ENCODE data around the gene ITPR1.

ITPR1 gene

DNA sequence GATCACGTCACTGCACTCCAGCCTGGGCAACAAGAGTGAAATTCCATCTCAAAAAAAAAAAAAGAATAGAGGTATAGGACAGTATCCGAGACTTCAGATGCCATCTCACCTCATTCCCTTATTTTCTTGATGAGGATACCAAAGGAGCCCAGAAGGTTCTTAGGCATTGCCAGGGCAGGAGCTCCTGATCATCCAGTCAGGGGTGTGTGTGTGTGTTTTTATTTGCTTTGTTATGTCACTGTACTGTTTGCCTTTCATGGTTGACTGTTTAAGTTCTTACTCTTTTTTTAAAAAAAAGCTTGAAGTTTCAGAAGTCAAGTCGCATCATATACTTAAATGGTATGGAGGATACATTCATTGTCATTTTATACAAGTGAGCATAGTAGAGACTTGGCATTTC lies 346.1 kb downstream of the ITPR1 start:
- FAIRE-seq: no peak

DNA sequence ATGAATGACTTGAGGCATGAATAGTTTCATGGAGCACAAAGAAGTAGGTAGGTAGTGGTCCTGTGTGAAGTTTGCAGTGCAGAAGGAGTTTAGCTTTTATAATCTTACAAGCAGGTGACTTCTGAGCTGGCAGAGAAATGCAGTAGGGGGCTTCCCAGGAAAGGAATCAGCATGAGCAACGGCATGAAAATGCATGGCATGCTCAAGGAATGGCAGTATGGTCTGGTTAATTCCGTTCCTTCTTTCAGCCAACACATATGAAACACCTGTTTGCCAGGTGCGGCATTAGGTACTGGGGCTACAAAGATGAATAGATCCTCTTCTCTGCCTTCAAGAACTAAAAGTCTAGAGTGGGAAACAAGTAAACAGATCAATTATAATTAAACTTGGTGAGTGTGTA lies 348.1 kb downstream of the ITPR1 start:
- no peak for FAIRE-seq

DNA sequence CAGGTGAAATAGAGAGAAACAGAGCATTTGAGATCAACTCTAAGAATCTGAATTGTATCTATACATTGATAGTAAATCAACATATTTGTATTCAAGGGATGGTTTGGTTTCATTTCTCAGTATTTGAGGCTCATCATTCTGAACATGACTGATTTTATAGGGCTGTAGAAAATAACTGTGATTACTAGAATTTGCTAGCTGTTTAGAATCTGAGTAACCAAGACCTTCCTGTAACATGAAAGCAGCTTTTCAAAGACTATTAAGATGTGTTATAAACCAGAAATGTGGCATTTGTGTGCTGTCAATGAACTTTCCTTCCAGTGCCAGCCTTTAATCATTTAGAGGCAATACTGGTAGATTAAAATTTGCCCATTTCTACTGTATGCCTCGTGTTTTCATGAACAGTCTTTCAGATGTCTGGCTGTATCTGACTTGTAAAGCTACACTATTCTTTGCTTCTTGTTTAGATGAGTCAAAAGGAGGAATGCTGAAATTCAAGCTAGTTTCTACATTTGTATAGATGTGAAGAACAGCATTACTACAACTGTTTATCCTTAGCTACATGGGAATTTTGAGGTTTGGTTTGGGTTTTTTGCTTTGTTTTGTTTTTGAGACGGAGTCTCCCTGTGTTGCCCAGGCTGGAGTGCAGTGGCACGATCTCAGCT lies 348.8 kb downstream of the ITPR1 start:
- no peak for FAIRE-seq

DNA sequence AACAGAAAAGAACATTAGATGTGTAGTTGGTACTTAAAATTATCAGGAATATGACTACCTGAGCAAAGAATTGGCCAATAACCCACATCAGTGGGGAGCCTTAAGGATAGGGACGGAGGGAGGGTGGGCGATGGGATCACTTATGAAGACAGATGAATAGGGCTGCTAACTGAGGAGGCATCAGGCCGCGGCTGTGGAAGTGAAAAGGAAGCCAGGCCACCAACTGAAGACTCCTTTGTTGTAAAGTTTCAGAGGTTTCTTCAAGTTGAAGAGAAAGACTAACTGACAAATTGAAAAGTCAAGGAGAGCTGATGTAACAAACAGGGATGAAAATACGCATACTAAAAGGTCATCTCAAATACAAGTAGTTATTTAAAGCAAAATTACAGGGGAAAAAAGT lies 350.5 kb downstream of the ITPR1 start:
- FAIRE-seq: no peak

DNA sequence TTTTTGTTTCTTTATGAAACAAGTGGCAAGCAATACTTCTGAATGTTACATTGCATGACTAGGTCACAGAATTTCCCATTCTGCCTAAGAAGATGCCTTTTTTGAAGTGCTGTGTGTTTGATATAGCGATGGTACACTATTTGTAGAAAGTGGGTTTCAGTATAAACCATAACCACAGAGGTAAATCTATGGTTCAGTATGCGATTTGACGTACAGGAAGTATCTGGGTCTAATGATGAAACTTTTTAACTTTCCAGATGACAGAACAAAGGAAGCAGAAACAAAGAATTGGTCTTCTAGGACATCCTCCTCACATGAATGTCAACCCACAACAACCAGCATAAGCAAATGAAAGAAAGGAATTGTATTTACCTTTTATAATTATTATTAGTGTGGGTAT lies 352.7 kb downstream of the ITPR1 start:
- no peak for FAIRE-seq

DNA sequence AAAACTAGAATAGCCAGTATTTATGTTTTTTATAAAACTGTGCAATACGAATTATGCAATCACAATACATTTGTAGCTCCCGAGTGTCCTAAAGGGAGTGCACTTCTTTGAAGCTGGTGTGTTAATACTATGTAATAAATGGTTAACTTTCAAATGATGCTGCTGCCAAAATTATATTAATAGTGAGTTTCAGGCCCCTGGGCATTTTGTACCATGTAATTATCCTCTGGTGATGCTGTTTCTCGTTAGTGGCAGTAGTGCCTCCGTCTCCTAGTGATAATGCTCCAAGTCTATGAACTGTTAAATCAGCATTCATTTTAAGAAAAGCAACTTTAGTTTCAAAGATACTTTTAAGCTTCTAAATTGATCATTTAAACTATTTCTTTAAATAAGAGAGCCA lies 353.4 kb downstream of the ITPR1 start:
- FAIRE-seq: no peak

DNA sequence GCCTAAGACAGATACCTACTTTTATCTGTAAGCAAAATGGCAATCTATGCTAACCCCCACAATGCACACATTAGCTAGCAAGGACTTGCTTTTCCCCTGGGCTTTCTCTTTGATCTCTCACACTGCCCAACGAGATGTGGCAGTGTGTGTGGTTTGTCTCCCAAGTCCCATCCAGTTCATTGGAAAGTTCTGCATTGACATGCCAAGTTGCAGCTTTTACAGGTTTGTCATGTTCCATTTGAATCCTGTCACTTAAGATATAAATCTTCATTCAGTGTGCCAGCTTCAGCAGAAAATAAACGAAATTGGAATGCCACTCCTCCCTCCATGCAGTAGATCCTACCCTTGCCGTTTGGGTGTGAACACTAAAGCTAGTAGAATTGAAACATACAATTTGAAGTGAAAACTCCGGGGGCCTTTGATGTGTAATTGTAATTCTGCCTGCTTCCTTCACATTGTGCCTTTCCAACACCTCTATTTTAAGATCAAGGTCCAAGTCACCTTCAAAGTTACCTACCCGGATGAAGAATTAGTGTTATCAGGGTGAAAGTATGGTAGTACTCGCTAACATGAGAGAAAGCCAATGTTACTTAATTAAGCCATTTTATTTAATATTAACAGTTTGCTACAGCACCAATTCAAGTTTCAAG lies 355.2 kb downstream of the ITPR1 start:
- FAIRE-seq: no peak

DNA sequence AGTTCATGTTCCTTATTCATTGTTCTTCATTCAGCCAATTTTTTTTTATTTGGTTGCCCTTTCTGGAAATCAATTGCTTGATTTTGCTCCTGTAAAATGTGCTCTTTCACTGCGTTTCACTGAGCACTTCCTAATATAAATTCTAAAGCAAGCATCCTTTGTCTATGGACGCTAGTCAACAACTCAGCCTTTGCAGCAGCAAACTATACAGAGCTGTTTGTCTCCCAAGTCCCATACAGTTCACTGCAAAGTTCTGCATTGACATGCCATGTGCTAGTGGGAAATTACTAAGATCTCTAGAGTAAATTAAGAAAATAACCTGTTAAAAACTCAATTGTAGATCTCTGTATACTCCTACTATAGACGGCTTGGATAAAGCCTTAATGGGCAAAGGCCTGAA lies 356.0 kb downstream of the ITPR1 start:
- FAIRE-seq: no peak

DNA sequence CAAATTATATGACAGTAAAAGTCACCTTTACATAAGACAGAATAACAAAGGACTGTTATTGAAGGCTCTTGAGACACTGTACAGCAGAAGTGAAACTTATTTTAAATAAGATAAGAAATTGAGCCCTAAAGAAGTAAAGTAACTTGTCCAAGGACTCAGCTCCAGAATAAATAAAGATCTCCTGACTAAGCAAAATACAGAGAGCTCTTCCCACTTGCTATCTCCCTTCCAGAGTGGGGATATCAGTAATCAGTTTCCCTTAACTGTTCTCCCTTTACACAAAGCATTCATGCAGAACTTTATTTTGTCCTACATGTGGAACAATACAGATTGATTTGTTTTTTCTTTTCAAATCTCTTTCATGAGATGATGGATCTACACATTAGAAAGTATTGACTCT lies 356.6 kb downstream of the ITPR1 start:
- no peak for FAIRE-seq

DNA sequence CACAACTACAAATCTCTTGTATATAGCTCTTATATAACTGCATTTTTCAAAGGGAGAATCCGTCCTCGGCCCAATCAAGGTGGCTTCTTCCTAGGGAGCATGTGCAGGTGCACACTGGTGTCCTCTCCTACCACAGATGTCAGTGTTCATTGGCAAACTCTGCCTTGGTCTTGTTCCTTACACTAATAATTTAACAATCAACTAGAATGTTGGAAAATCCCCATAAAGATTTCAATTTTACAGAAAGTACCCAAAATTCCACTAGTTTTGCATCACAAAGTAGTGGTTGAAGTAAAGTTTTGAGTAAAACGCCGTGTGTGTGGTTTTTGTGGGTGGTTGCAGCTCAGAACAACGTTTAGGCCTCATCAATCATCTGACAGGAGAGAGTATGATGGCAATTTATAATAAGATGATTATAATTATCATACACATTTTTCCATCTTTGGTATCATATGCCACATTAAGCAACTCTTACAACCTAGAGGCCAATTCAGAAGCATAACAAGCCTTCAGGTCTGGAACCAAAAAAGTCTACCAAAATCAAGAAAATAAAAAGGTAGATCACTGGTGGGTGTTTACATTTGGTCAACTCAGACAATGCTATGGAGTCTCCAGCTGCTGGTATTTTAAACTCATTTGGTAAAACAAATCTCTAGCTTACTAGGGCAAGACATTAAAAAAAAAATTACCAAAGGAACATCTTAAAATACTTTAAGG lies 357.2 kb downstream of the ITPR1 start:
- FAIRE-seq: no peak

DNA sequence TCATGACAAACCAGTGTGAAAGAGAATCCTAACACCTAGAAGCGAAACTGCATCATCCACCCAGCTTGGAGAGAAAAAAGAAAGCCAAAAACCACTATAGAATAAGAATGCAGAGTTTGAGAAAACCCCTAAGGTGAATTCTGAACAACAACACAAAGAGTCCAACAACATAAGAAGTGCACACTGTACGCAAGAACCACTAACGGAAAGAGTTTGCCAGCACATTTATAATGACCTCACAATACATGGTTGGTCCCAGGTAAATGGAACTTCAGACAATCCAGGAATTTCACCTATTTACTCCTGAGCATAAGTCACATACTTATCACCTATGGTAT lies 357.7 kb downstream of the ITPR1 start:
- FAIRE-seq: no peak

DNA sequence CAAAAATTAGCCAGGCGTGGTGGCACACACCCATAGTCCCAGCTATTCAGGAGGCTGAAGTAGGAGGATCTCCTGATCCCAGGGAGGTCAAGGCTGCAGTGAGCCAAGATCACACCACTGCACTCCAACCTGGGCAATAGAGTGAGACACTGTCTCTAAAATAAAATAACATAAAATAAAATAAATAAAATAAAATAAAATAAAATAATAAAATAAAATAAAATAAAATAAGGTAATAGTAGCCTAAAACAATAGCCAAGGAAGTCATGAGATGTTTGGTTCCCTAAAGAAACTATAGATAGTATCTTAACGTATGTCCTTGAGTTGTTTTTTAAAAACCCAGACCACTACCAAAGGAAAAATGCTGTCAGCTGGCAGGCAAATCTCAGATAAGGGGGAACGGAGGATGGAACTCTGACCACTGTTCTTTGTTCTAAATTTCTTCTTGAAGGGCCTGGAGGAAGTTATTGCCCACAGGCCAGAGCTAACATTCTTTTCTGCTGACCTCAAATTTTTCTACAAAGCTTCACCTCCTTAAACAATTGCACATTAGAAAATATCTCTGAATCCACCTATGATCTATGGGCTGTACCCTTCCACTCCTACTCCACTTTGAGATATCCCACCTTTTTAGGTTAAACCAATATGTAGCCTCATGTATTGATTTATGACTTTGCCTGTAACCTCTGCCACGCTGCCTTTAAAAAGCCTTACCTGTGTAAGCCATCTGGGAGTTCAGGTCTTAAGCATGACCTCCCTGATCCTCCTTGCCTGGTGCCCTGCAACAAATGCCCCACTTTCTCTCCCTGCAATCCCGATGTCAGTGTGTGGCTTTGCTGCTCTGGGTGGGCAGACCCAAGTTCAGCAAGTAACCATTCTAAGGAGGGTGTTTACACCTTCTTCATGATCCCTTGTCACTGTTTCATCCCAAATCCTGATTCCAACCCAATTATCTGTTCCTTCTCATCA lies 359.9 kb downstream of the ITPR1 start:
- no peak for FAIRE-seq

DNA sequence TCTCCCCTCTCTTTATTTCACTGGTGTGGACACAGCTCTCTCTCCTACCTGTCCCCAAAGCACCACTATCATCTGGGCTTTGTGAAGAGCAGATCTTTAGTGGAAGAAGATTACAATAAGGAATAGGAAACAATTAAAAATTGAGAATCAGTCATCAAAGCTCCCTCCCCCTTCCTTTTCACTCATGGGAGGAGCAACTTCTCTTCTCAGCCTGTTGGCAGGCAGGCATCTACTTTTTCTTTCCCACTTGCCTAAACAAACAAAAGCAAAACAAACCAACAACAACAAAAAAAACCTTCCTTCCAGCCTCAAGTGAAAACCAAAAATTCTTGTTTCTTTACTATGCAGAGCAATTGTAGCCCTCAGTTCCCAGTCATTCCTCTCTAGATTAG lies 360.6 kb downstream of the ITPR1 start:
- FAIRE-seq: no peak

DNA sequence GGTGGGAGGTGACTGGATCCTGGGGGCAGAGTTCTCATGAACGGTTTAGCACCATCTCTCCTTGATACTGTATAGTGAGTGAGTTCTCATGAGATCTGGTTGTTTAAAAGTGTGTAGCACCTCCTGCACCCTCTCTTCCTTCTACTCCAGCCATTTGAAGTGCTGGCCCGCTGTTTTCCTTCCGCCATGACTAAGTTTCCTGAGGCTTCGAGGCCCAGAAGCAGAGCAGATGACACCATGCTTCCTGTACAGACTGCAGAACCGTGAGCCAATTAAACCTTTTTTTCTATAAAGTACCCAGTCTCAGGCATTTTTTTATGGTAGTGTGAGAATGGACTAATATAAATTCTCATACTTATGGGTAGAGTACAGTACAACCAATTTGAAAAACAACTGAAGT lies 362.5 kb downstream of the ITPR1 start:
- no peak for FAIRE-seq

DNA sequence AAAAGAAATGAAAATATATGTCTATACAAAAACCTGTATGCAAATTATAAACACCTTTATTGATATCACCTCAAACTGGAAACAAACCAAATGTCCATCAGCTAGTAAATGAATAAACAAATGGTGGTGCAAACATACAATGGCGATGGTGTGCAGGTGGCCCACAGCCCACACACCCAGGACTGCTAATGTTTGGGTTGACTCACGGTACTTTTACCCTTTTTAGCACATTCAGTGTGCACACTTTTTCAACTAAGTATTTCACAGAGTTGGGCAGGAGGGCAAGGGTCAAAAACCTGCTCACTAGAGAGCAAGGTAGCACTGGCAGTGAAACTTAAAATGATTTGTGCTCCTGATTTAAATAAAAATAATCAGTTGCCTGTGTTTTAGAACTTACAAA lies 363.0 kb downstream of the ITPR1 start:
- no peak for FAIRE-seq

DNA sequence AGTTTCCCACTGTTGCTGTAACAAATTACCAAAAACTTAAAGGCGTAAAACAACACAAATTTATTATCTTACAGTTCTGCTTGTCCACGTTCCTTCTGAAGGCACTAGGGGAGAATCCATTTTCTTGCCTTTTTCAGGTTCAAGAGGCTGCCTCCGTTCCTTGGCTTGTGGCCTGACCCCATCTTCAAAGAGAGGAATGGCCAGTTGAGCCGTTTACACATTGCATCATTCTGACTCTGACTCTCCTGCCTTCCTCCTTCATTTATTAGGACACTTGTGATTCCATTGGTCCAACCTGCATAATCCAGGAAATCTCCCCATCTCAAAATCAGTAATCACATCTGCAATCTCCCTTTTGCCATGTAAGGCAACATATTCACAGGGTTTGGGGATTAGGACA lies 363.4 kb downstream of the ITPR1 start:
- FAIRE-seq: no peak

DNA sequence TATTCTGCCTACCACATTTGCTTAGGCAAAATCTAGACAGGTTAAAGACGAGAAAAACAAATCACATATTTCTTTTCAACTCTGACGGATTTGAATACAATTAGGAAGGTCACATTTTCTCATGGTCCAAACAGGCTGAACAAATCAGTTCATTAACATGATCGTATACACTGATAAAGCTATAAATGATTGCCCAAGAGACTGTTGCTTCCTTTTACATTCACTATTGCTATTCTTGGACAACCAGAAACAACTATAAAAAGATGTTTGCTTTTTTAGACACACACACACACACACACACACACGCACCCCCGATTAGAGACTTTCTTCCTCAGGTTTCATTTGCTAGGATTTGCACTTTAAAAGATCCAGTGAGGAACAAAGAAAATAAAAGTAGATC lies 363.8 kb downstream of the ITPR1 start:
- FAIRE-seq: no peak

DNA sequence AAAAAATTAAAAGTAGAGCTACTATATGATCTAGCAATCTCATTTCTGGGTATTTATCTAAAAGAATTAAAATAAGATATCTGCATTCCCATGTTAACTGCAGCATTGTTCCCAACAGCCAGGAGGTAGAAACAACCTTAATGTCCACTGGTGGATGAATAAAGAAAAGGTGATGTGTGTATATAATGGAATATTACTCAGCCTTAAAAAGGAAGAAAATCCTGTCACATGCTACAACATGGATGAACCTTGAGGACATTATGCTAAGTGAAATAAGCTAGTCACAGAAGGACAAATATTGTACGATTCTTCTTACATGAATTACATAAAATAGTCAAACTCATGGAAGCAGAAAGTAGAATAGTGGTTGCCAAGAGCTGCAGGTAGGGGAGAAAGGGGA lies 366.6 kb downstream of the ITPR1 start:
- FAIRE-seq: no peak

DNA sequence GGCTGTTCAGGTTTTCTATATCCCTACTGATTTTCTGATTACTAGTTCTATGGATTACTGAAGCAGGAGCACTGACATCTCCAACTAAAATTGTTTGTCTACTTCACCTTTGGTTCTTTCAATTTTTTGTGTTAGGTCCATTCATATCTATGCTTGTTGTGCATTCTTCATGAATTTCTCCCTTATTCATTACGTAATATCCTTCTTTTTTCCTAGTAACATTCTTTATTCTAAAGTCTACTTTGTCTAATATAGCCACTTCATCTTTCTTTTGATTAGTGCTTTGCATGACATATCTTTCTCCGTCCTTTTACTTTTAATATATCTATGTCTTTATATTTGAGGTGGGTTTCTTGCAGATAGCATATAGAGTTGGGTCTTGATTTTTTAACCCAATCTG lies 369.8 kb downstream of the ITPR1 start:
- FAIRE-seq: no peak

DNA sequence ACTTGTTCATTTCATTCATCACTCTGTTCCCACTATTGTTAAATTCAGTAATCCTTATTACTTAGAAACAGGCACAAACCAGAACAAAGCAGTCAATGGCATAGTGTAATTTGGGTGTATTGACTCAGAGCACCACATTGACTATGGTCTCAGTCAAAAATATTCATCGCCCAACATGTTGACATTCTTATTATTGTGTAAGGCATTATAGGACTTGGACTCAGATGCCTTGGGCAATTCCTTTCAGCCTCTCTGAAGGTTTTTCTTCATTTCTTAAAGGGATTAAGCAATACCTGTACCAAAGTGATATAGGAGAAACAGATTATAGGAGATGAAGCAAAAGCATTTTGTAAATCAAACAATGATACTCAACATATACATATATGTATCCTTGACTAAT lies 371.4 kb downstream of the ITPR1 start:
- no peak for FAIRE-seq

DNA sequence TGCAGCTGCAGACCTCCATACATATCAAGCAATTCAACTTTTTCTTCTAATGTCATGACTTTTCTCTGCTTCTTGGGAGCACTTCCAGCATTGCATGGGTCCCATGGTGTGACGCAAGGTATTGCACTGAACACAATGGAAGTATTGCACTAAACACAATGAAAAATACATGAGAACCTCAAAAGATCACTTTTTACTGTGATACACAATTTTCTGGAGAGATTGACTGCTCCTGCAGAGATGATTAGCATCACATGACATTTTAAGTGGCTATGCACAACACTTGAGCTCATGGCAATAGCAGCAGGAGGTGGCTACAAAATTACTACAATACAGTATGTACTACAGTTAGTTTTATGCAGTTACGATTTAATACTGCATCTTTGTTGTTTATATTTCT lies 372.6 kb downstream of the ITPR1 start:
- no peak for FAIRE-seq

DNA sequence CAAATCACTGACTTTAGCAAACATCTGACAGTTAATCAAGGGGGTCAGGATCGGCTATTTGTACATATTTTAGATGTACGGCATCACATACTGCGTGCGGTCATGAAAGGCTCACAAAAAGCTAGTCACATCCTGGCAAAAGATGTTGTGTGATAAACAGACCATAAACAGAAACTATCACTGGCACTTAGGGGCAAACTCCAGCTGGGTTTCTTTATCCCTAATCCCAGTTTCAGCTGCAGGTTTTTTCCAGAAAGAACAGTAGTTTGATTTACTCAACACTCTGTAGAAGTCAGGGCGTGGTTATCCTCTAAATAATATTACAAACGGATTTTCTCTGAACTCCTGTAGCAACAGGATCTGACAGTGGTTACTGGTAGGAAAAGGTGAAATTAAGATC lies 373.7 kb downstream of the ITPR1 start:
- FAIRE-seq: no peak

DNA sequence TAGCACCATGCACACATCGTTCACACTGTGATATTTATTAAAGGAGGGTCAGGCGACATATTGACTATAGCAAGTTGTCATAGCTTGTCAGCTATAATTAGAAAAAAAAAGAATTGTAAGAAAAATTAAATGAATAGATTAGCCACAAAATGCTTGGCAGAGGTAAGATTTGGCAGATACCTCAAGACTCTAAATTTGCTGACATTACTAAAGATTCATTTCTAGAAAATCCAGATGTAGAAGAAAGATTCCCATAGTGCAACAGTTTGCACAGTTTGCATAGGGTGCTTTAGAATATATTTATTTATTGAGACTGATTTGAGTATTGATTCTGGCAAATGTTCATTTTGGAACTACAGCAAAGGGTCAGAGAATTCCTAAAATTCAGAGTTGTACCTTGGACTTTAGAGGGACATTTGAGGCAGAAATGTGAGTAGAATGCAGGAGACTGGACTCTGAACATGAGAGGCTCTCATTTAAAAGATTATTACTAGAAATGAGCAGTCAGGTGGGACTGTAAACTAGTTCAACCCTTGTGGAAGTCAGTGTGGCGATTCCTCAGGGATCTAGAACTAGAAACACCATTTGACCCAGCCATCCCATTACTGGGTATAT lies 384.1 kb downstream of the ITPR1 start:
- no peak for FAIRE-seq

Measured in endometrium (tissue), 2 donors.